Measurements from ENCODE around the gene LRCH1. TPM values are rescaled to one million over a fixed set of nuclear protein-coding genes. Genes with fewer than 3 reads are reported as not detected.

Gene LRCH1
- polyA plus RNA-seq, 1 of the 3 experiments (the other 2 are of a cell fraction), result 5.5 TPM

DNA sequence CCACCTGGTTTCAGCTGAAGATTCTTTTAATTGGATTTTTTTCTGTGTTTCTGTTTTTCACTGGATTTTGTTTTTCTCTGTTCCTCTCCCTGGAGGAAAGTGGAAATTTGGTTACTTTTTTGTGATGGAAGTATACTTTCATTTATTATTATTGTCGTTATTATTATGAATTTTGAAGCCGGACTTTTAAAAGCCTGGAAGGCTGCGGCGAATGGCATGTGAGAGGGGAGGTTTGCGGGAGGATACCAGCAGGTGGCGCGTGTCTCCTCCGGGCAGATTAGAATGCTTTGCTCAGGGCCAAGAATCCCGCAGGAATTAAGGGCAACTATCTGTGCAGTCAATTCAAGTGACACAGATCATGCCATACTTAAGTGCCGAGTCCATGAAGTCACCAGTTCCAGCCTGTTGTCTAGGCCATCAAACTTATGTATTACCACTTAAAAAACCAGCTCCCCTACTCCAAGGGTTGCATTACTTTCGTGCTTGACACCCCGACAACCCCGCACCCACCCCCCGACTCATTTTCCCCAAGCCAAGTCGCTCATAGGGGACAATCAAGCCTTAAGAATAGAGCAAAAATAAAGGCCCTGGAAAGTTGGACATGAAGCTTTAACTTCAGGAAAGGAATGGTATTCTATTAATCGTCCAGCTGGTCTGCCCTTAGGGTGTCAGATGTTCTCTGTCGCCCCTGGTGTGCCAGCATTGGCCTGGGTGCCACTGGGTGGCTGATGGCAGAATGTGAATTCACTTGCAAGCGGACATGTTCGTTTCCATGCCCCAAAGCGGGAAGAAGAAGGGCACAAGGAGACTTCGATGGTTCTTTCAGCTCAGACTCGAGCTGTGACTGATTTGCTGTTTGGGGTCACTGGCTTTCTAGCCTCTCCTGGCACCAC lies 1.3 kb upstream of the LRCH1 start (continued):
- TF ChIP-seq, protein P1, sequence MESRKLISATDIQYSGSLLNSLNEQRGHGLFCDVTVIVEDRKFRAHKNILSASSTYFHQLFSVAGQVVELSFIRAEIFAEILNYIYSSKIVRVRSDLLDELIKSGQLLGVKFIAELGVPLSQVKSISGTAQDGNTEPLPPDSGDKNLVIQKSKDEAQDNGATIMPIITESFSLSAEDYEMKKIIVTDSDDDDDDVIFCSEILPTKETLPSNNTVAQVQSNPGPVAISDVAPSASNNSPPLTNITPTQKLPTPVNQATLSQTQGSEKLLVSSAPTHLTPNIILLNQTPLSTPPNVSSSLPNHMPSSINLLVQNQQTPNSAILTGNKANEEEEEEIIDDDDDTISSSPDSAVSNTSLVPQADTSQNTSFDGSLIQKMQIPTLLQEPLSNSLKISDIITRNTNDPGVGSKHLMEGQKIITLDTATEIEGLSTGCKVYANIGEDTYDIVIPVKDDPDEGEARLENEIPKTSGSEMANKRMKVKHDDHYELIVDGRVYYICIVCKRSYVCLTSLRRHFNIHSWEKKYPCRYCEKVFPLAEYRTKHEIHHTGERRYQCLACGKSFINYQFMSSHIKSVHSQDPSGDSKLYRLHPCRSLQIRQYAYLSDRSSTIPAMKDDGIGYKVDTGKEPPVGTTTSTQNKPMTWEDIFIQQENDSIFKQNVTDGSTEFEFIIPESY (IDR thresholded peaks at IDR 0.05; ENCODE audit: borderline replicate concordance, low read depth), result no peak
- TF ChIP-seq CHD2 (IDR thresholded peaks at IDR 0.05; ENCODE audit: low read length, partially characterized antibody) (no peak), SMC3 (IDR thresholded peaks at IDR 0.05; ENCODE audit: low read depth, low read length) (peak; percentile 91), FOXJ3 (CRISPR knock-in tag; IDR thresholded peaks at IDR 0.05) (no peak), FOSL2 (IDR thresholded peaks at IDR 0.05; ENCODE audit: borderline replicate concordance, low read depth) (no peak), ELF1 (IDR thresholded peaks at IDR 0.05) (no peak), JUND (IDR thresholded peaks at IDR 0.05) (no peak), EZH2phosphoT487 (IDR thresholded peaks at IDR 0.05; ENCODE audit: borderline replicate concordance, low read depth) (no peak), SIN3A (IDR thresholded peaks at IDR 0.05; ENCODE audit: borderline replicate concordance, low read depth, low read length) (no peak)
- TF ChIP-seq, protein P2, sequence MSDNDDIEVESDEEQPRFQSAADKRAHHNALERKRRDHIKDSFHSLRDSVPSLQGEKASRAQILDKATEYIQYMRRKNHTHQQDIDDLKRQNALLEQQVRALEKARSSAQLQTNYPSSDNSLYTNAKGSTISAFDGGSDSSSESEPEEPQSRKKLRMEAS (IDR thresholded peaks at IDR 0.05; ENCODE audit: low read depth), result peak; percentile 51; the same call in 1 of the 2 replicates
- TF ChIP-seq, protein P3, sequence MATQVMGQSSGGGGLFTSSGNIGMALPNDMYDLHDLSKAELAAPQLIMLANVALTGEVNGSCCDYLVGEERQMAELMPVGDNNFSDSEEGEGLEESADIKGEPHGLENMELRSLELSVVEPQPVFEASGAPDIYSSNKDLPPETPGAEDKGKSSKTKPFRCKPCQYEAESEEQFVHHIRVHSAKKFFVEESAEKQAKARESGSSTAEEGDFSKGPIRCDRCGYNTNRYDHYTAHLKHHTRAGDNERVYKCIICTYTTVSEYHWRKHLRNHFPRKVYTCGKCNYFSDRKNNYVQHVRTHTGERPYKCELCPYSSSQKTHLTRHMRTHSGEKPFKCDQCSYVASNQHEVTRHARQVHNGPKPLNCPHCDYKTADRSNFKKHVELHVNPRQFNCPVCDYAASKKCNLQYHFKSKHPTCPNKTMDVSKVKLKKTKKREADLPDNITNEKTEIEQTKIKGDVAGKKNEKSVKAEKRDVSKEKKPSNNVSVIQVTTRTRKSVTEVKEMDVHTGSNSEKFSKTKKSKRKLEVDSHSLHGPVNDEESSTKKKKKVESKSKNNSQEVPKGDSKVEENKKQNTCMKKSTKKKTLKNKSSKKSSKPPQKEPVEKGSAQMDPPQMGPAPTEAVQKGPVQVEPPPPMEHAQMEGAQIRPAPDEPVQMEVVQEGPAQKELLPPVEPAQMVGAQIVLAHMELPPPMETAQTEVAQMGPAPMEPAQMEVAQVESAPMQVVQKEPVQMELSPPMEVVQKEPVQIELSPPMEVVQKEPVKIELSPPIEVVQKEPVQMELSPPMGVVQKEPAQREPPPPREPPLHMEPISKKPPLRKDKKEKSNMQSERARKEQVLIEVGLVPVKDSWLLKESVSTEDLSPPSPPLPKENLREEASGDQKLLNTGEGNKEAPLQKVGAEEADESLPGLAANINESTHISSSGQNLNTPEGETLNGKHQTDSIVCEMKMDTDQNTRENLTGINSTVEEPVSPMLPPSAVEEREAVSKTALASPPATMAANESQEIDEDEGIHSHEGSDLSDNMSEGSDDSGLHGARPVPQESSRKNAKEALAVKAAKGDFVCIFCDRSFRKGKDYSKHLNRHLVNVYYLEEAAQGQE (IDR thresholded peaks at IDR 0.05; ENCODE audit: low read depth, low read length), result no peak
- TF ChIP-seq, protein P4, sequence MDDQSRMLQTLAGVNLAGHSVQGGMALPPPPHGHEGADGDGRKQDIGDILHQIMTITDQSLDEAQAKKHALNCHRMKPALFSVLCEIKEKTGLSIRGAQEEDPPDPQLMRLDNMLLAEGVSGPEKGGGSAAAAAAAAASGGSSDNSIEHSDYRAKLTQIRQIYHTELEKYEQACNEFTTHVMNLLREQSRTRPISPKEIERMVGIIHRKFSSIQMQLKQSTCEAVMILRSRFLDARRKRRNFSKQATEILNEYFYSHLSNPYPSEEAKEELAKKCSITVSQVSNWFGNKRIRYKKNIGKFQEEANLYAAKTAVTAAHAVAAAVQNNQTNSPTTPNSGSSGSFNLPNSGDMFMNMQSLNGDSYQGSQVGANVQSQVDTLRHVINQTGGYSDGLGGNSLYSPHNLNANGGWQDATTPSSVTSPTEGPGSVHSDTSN (IDR thresholded peaks at IDR 0.05), result no peak
- TF ChIP-seq, protein P5, sequence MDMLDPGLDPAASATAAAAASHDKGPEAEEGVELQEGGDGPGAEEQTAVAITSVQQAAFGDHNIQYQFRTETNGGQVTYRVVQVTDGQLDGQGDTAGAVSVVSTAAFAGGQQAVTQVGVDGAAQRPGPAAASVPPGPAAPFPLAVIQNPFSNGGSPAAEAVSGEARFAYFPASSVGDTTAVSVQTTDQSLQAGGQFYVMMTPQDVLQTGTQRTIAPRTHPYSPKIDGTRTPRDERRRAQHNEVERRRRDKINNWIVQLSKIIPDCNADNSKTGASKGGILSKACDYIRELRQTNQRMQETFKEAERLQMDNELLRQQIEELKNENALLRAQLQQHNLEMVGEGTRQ (IDR thresholded peaks at IDR 0.05; ENCODE audit: borderline replicate concordance, low read depth, low read length), result no peak

Data from SK-N-SH (cell line).